ENCODE measurements around the gene SLIT2.

SLIT2 gene

GRCh38 chr4:20251796-20252655 lies at the start of gene SLIT2:
SLIT2 (plus strand) TSS chr4:20251905; CDS start chr4:20253816, 1,911 bp downstream.
- DNase-seq = peak; percentile 34 to 44

- no peak for DNase-seq
Observed at GRCh38 chr4:20203508-20203907, 48.2 kb upstream of the SLIT2 start.

DNA sequence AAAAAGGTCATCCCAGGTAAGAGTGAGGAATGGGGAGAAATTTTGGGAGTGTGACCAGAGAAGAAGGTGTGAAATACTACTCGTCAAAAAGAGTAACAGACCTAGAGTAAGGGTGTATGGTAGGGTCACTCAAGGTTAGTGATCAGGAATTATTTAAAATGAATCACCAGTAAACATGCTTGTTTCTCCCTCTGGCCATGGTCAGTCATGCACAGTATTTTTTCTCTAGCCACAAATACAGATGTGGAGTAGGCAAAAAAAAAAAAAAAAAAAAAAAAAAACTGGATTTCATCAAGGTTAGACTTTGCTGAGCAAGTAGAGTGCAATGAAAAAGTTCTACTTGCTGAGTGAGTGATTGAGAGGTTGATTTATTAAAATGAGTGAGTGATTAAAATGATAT lies 34.2 kb upstream of the SLIT2 start:
- DNase-seq = no peak

DNA sequence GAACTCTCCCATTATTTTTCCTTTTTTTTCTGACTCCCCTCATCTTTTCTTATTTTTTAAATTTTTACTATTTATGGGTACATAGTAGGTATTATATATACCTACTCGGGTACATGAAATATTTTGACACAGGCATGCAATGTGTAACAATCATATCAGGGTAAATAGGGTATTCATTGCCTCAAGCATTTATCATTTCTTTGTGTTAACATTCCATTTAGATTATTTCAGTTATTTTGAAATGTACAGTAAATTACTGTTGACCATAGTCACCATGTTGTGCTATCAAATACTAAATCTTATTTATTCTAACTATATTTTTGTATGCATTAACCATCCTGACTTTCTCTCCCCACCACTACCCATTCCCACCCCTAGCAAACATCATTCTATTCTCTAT lies 33.8 kb upstream of the SLIT2 start:
- DNase-seq = no peak

- DNase-seq = no peak
Observed at GRCh38 chr4:20219521-20219920, 32.2 kb upstream of the SLIT2 start.

DNA sequence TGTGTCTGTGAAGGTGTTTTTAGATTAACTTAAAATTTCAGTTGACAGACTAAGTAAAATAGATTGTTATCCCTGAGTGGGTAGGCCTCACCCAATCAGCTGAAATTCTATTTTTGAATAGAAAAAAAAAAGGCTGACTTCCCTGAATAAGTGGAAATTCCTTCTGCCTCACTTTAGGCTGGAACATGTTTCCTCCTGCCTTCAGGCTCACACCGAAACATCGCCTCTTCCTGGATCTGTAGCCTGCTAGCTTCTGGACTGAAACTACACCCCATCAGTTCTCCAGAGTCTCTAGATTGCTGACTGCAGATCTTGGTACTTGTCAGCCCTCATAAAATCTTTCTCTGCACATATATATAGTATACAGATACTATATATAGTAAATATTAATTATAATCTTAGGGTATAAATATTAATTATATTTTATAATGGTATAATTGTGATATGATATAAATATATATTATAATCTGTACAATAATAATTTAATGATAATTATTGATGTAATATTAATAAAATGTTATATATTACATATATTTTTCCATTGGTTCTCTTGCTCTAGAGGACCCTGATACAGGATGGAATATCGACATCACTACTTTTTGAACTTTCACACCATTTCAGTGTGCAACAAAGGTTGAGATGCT lies 13.7 kb upstream of the SLIT2 start:
- DNase-seq = no peak

DNA sequence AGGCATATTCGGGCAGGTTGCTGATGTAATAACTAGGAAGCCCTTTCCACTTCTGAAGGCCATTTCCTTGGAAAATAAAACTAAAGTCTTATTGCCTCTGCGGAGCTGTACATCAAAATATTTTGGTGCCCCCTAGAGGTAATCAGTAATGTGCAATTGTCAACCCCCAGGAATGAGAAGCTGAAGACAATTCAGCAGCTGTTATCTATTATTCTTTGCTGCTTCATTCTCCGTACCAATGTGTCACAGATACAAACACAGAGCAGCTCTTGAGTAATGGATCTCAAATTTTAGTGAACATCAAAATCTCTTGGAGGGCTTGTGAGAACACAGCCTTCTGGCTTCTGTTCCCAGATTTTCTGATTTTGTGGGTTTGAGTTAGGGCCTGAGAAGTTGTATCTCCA lies 3.5 kb upstream of the SLIT2 start:
- no peak for DNase-seq

- no peak for DNase-seq
Observed at GRCh38 chr4:20249333-20249732, 2.4 kb upstream of the SLIT2 start.

DNA sequence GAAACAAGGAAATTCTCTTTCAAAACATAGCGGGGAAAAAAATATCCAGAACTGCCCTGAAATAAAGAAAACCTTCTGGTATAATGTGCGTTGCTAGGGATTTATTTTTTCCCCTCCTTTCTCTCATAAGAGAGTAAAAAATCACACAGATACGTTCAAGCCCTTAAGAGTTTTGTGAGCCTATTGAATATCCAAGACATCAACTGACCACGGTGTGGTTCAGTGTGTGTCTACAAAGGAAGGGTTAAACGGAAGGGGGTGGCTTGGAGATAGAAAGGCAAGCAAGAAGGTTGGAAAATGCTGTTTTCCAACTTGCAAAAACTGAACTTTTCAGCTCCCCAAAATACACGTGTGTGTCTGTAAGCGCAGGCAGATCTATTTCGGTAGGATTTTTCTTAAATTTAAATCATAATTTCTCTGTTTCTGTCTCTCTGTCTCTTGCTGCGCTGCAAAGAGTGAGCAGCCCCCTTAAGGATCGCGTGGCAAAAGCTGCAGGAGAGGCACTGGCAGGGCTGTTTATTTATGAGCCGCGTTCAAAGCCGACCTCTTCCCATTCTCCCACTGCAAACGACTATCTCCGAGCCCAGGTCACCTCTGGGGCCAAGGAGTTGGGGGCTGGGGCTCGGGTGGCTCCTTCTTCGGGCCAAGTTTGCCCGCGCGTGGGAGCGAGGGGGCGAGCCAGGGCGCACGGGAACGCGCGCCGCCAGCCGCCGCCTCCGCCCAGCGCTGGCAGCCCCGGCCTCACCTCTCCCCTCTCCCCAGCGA lies 492 bp upstream of the SLIT2 start:
- no peak for DNase-seq

GRCh38 chr4:20252656-20253282 lies 1.1 kb downstream of the SLIT2 start:
- DNase-seq = peak in 1 of 2 experiments; percentile 3

DNA sequence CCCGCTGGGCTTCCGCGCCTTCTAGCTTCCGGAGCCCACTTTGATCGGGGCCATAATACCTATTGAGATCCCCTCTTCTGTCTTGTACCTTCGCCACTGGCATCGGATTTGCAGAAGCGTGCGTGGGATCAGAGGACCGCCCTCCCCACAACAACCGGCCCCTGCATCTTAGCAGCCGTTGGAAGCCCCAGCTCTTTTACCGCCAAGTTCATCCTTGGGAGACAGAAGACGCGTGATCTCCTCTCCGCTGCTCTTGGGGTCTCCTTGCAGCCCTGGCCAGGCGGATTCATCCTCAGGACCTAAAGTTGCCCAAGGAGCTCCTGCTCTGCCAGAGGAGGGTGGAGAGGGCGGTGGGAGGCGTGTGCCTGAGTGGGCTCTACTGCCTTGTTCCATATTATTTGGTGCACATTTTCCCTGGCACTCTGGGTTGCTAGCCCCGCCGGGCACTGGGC lies 1.6 kb downstream of the SLIT2 start:
- no peak for DNase-seq

DNA sequence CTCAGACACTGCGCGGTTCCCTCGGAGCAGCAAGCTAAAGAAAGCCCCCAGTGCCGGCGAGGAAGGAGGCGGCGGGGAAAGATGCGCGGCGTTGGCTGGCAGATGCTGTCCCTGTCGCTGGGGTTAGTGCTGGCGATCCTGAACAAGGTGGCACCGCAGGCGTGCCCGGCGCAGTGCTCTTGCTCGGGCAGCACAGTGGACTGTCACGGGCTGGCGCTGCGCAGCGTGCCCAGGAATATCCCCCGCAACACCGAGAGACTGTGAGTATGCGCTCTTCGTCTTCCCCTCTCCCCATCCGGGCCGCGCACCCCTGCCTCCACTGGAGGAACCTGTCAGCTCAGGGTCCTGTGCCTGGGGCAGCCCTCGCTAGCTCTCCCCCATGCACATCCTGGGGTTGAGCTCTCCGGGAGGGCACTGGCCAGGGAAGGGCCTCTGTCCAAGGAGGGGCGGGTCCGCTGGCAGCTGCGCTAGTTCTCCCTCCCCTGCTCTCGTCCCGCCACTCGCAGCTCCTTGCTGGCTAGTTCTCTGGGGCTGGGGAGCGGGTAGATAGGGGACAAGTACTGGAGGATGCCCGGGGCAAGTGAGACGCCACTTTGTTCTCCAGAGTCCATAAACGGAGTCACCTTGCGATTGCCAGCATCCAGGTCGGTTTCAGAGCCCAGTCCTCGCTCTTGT lies 2.2 kb downstream of the SLIT2 start:
- DNase-seq = no peak

- no peak for DNase-seq
Observed at GRCh38 chr4:20254511-20255250, 3.0 kb downstream of the SLIT2 start.

DNA sequence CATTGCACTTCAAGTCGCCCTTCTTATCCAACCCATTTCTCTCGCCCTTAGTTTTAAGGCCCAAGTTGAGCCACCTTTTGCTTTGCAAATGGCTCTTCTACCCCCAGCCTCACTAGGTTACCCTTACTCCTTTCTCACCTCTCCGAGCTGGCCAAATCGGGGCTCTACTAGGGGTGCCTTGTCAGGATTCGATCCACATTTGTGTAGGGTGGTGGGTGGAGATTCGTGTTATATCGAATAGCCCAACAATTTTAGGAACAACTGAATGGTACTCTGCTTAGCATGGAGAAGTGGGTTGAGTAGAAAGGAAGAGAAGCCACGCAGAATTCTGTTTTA lies 3.5 kb downstream of the SLIT2 start:
- no peak for DNase-seq

- no peak for DNase-seq
Observed at GRCh38 chr4:20255823-20256222, 4.1 kb downstream of the SLIT2 start.

GRCh38 chr4:20256381-20256881 lies 4.7 kb downstream of the SLIT2 start:
- DNase-seq = no peak

DNA sequence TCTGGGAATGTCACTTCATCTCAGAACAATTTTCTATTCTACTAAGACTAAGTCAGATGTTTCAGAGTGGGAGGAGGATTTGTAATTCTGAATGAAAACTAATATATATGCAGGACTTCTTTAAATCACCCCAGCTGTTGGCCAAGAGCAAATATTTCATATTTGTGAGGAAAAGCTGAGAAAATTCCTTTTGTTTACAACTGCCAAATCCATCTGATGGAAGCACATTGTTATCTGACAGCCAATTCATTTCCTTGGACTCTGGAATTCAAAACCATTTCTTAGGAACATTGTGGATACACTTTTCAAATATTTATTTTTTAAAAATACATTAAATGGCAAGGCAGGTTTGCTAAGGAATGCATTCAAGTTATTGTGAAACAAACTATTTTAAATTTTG lies 8.0 kb downstream of the SLIT2 start:
- no peak for DNase-seq

- no peak for DNase-seq
Observed at GRCh38 chr4:20260821-20261220, 9.1 kb downstream of the SLIT2 start.

- DNase-seq = no peak
Observed at GRCh38 chr4:20262221-20262620, 10.5 kb downstream of the SLIT2 start.

- no peak for DNase-seq
Observed at GRCh38 chr4:20264688-20265087, 13.0 kb downstream of the SLIT2 start.

- no peak for DNase-seq
Observed at GRCh38 chr4:20265726-20266125, 14.0 kb downstream of the SLIT2 start.

All from activated CD4-positive, alpha-beta T cell treated with anti-CD3 and anti-CD28 coated beads, Interleukin-2, amount 50 U/mL, for 48 hours (primary cell).